Gastrocnemius medialis (tissue), 4 donors: ENCODE measurements around the gene FUZ. TPM values are rescaled to one million over a fixed set of nuclear protein-coding genes. Genes with fewer than 3 reads are reported as not detected.
A peak's percentile ranks its signal among the peaks of the same experiment; 100 is the strongest.

Experiments
- ATAC-seq, 2 donors: fragments of 150-250 bp; one replicate each; pipeline ENCODE4 v1.9.1; 2016
- DNase-seq, 2 donors: peaks; one replicate each; pipeline ENCODE4 v3.0.0-alpha.2; 2019
- H3K27ac ChIP-seq, 4 donors: fragments of 200-600 bp; sonication (generic); 1 replicate in 1 of 4; 2 replicates in 3 of 4; pipeline ENCODE4 v1.5.1; 2016 to 2018; ENCODE audit warnings: mild to moderate bottlenecking in 2 of 4, moderate library complexity in 1 of 4
- H3K27me3 ChIP-seq, 3 donors: fragments of 200-600 bp; sonication (generic) in 2 of 3; 1 replicate in 1 of 3; 2 replicates in 2 of 3; pipeline versions ENCODE4 v1.5.1 to v1.6.0; 2016 to 2019; ENCODE audit warnings: mild to moderate bottlenecking in 1 of 3, moderate library complexity in 1 of 3
- H3K36me3 ChIP-seq, 2 donors: fragments of 200-600 bp; sonication (generic) in 1 of 2; one replicate each; pipeline ENCODE4 v1.5.1; 2017 to 2018
- H3K4me1 ChIP-seq, 2 donors: fragments of 200-600 bp; sonication (generic) in 1 of 2; one replicate each; pipeline ENCODE4 v1.5.1; 2016 to 2017; ENCODE audit warnings: mild to moderate bottlenecking in 2 of 2
- H3K4me3 ChIP-seq, 4 donors: fragments of 200-600 bp; sonication (generic) in 3 of 4; 1 replicate in 1 of 4; 2 replicates in 3 of 4; pipeline ENCODE4 v1.5.1; 2016 to 2019; ENCODE audit warnings: mild to moderate bottlenecking in 2 of 4
- H3K9me3 ChIP-seq, 3 donors: fragments of 200-600 bp; sonication (generic) in 2 of 3; 1 replicate in 1 of 3; 2 replicates in 2 of 3; pipeline ENCODE4 v1.5.1; 2016 to 2019
- CTCF ChIP-seq, 5 experiments: fragments of 450-650 bp in 3 of 5; fragments of 200-600 bp in 2 of 5; sonication (generic) in 2 of 5; IDR thresholded peaks in 4 of 5; conservative IDR thresholded peaks in 1 of 5; 1 replicate in 4 of 5; 2 replicates in 1 of 5; pipeline ENCODE4 v1.5.1; 2016 to 2019; ENCODE audit warnings: antibody characterized with exemption in 5 of 5, mild to moderate bottlenecking in 3 of 5, moderate library complexity in 3 of 5
- POLR2A ChIP-seq, 2 donors: fragments of 450-650 bp; IDR thresholded peaks; one replicate each; pipeline ENCODE4 v1.6.1; 2017; ENCODE audit warnings: antibody characterized with exemption in 2 of 2, mild to moderate bottlenecking in 2 of 2, moderate library complexity in 2 of 2
- in situ Hi-C, 4 donors: fragments of 200-750 bp; cut with MboI; loops; one replicate each; pipeline versions ENCODE4 v1.15.0 to v1.8.0; 2017; ENCODE audit warnings: low sequenced_read_pairs in 4 of 4
- intact Hi-C: fragments of 100-400 bp; cut with DNase I; formaldehyde crosslinking; loops from one replicate; pipeline ENCODE4 v1.15.1; 2023; ENCODE audit warnings: low total_unique reads
- total RNA-seq, 4 donors: library from RNA; depleted of rRNA; stranded (reverse); fragments of >200 nt; gene quantifications; one replicate each; pipeline versions ENCODE4 v1.1.0 to v1.2.3, GENCODE V29; 2016

The FUZ gene
- total RNA-seq, 4 donors from 2014 or later = 14.2 to 35.5 (median 26.0) TPM

- DNase-seq = no peak
- in situ Hi-C loops = no loop called here
- peaks cover 0 to 57% of the 10 kb centered on the region in 2 donors for H3K36me3 ChIP-seq
- intact Hi-C loops = no loop called here
- H3K4me1 ChIP-seq = peaks cover 6 to 13% of the 10 kb centered on the region in 2 donors
- TF ChIP-seq POLR2A (IDR thresholded peaks at IDR 0.05) = no peak
- no peak for TF ChIP-seq CTCF (IDR thresholded peaks at IDR 0.05 in 4 of 5, conservative IDR thresholded peaks at IDR 0.05 in 1 of 5)
- peak overlapping the region in 3 of 4 donors; percentile 5 to 57 (median 52) for H3K27ac ChIP-seq
- ATAC-seq = no peak
- no peak overlapping the region for H3K4me3 ChIP-seq
- H3K27me3 ChIP-seq = no peaks in the 10 kb centered on the region
- H3K9me3 ChIP-seq = no peaks in the 10 kb centered on the region
Observed at GRCh38 chr19:49857838-49858087, 44.7 kb upstream of the FUZ start.

- in situ Hi-C loops (no loop called here), intact Hi-C loops (no loop called here)
- Histone ChIP-seq H3K36me3 (peaks cover 0 to 57% of the 10 kb centered on the region in 2 donors), H3K27ac (peak overlapping the region in 2 of 4 donors; percentile 52 to 57), H3K4me1 (peaks cover 11 to 19% of the 10 kb centered on the region in 2 donors), H3K9me3 (no peaks in the 10 kb centered on the region), H3K4me3 (no peak overlapping the region), H3K27me3 (no peaks in the 10 kb centered on the region)
- TF ChIP-seq POLR2A (IDR thresholded peaks at IDR 0.05) (no peak), CTCF (IDR thresholded peaks at IDR 0.05 in 4 of 5, conservative IDR thresholded peaks at IDR 0.05 in 1 of 5) (no peak)
- DNase-seq = no peak
- ATAC-seq = no peak
Observed at GRCh38 chr19:49857061-49857837, 44.2 kb upstream of the FUZ start.

GRCh38 chr19:49856574-49857021 is 43.5 kb upstream of the FUZ start:
- Histone ChIP-seq H3K4me1 (peaks cover 16 to 24% of the 10 kb centered on the region in 2 donors), H3K36me3 (peaks cover 0 to 53% of the 10 kb centered on the region in 2 donors), H3K9me3 (no peaks in the 10 kb centered on the region), H3K4me3 (no peak overlapping the region), H3K27me3 (no peaks in the 10 kb centered on the region), H3K27ac (peak overlapping the region in 1 of 4 donors; percentile 1)
- in situ Hi-C loops = no loop called here
- intact Hi-C loops = no loop called here
- TF ChIP-seq CTCF (IDR thresholded peaks at IDR 0.05 in 4 of 5, conservative IDR thresholded peaks at IDR 0.05 in 1 of 5) = no peak
- ATAC-seq (no peak), DNase-seq (no peak)

GRCh38 chr19:49855676-49856573 is 42.8 kb upstream of the FUZ start:
- in situ Hi-C loops = no loop called here
- Histone ChIP-seq H3K27me3 (no peaks in the 10 kb centered on the region), H3K27ac (peak overlapping the region in 3 of 4 donors; percentile 1 to 43 (median 8)), H3K36me3 (peaks cover 0 to 46% of the 10 kb centered on the region in 2 donors), H3K4me1 (peaks cover 16 to 24% of the 10 kb centered on the region in 2 donors), H3K4me3 (no peak overlapping the region), H3K9me3 (no peaks in the 10 kb centered on the region)
- DNase-seq (no peak), ATAC-seq (no peak)
- TF ChIP-seq CTCF (IDR thresholded peaks at IDR 0.05 in 4 of 5, conservative IDR thresholded peaks at IDR 0.05 in 1 of 5) (no peak), POLR2A (IDR thresholded peaks at IDR 0.05) (no peak)
- intact Hi-C loops = no loop called here
